Common myeloid progenitor, CD34-positive (primary cell): ENCODE results near the gene ERCC6L.
"Not testable (repeated sequence)": the region's sequence is repeated elsewhere in the genome, so short reads cannot be mapped to it uniquely, and the experiment has no call there.

Experiments
- CTCF ChIA-PET: fragments of 350-600 bp; sonication (Branson Sonifier 250); formaldehyde crosslinking; loops from one replicate; lab custom pipeline; 2021; ENCODE audit warnings: antibody characterized with exemption; lab: Charles Lee
- POLR2A ChIA-PET: fragments of 350-600 bp; sonication (Branson Sonifier 250); formaldehyde crosslinking; loops from one replicate; lab custom pipeline; 2021; ENCODE audit warnings: antibody characterized with exemption; lab: Charles Lee
- DNase-seq, 3 donors: peaks; one replicate each; pipeline versions ENCODE4 v3.0.0 to v3.0.0-alpha.2; 2013
- H3K27ac ChIP-seq, 2 experiments: 1 replicate in 1 of 2; 2 replicates in 1 of 2; pipeline ENCODE4 v1.7.0; 2013; ENCODE audit warnings: inconsistent platforms in 2 of 2, low read length in 2 of 2, mild to moderate bottlenecking in 2 of 2, low read depth in 1 of 2, moderate library complexity in 1 of 2; ENCODE audit not compliant: severe bottlenecking in 2 of 2, insufficient read depth in 1 of 2, poor library complexity in 1 of 2
- H3K27me3 ChIP-seq, 5 experiments: replicated peaks in 2 of 5; 1 replicate in 3 of 5; 2 replicates in 2 of 5; pipeline versions ENCODE4 v1.6.1 to v1.7.0; 2013; ENCODE audit warnings: low read length in 4 of 5, mild to moderate bottlenecking in 2 of 5, moderate library complexity in 2 of 5, inconsistent platforms in 1 of 5; ENCODE audit not compliant: insufficient read depth in 5 of 5, control insufficient read depth in 4 of 5
- H3K36me3 ChIP-seq, 4 experiments: 1 replicate in 2 of 4; 2 replicates in 2 of 4; pipeline versions ENCODE4 v1.6.1 to v1.7.0; 2013; ENCODE audit warnings: low read length in 3 of 4, control low read depth in 1 of 4, mild to moderate bottlenecking in 1 of 4; ENCODE audit not compliant: control insufficient read depth in 4 of 4, insufficient read depth in 4 of 4
- H3K4me1 ChIP-seq, 4 experiments: 1 replicate in 3 of 4; 2 replicates in 1 of 4; pipeline versions ENCODE4 v1.6.1 to v1.7.1; 2013; ENCODE audit warnings: low read length in 3 of 4, mild to moderate bottlenecking in 3 of 4, control low read depth in 1 of 4, inconsistent platforms in 1 of 4, moderate library complexity in 1 of 4; ENCODE audit not compliant: control insufficient read depth in 4 of 4, insufficient read depth in 4 of 4; ENCODE audit errors: control extremely low read depth in 1 of 4
- H3K4me3 ChIP-seq, 7 experiments: 1 replicate in 4 of 7; 2 replicates in 3 of 7; pipeline versions ENCODE4 v1.5.1 to v1.7.0; 2013; ENCODE audit warnings: mild to moderate bottlenecking in 7 of 7, low read length in 6 of 7, moderate library complexity in 6 of 7, inconsistent platforms in 2 of 7, low read depth in 2 of 7, control low read depth in 1 of 7; ENCODE audit not compliant: insufficient read depth in 4 of 7, control insufficient read depth in 1 of 7; ENCODE audit errors: extremely low read depth in 1 of 7
- H3K9me3 ChIP-seq, 5 experiments: 1 replicate in 4 of 5; 2 replicates in 1 of 5; pipeline versions ENCODE4 v1.6.1 to v1.7.1; 2013; ENCODE audit warnings: low read length in 4 of 5, mild to moderate bottlenecking in 2 of 5, inconsistent platforms in 1 of 5, low read depth in 1 of 5, moderate library complexity in 1 of 5; ENCODE audit not compliant: control insufficient read depth in 4 of 5, insufficient read depth in 2 of 5; ENCODE audit errors: control extremely low read depth in 1 of 5
- WGBS: methylation state at CpG from one replicate; pipeline ENCODE4 v1.1.5; 2013; ENCODE audit not compliant: insufficient coverage; 5-methylcytosine and 5-hydroxymethylcytosine counted together

ERCC6L gene

GRCh38 chrX:72180539-72180938 is 58.3 kb downstream of the ERCC6L start:
- ChIA-PET POLR2A (no interaction called here), CTCF (interaction anchor here (0.9 kb wide), 1 partner anchor 66 kb away, joined by 3 read pairs; no protein-coding TSS in a partner anchor)
- H3K9me3 ChIP-seq, result no peaks in the 10 kb centered on the region
- peak overlapping the region in 1 of 2 experiments; percentile 87 for H3K27ac ChIP-seq
- DNase-seq, result peak in 1 of 3 donors; percentile 0
- peak overlapping the region in 5 of 7 experiments; percentile 59 to 93 (median 90) for H3K4me3 ChIP-seq
- H3K36me3 ChIP-seq, result peaks cover 0 to under 1% (median 0%) of the 10 kb centered on the region in 4 experiments
- H3K4me1 ChIP-seq, result peaks cover 4 to 16% (median 12%) of the 10 kb centered on the region in 4 experiments
- 50% methylated on average over 1 of the region's 1 CpG for WGBS
- peaks cover 0 to 14% (median 0%) of the 10 kb centered on the region in 5 experiments for H3K27me3 ChIP-seq

- no peak for DNase-seq
- H3K36me3 ChIP-seq, result no peaks in the 10 kb centered on the region
- CTCF ChIA-PET, result no interaction called here
- no peak overlapping the region for H3K27ac ChIP-seq
- 95% methylated on average over 2 of the region's 2 CpGs for WGBS
- no peak overlapping the region for H3K4me3 ChIP-seq
- peaks cover 0 to 14% (median 0%) of the 10 kb centered on the region in 5 experiments for H3K27me3 ChIP-seq
- H3K4me1 ChIP-seq, result peaks cover 0 to 10% (median 4%) of the 10 kb centered on the region in 4 experiments
- H3K9me3 ChIP-seq, result no peaks in the 10 kb centered on the region
- POLR2A ChIA-PET, result no interaction called here
These were observed 61.8 kb downstream of the ERCC6L start for GRCh38 chrX:72176981-72177380.

GRCh38 chrX:72176289-72176688 is 62.5 kb downstream of the ERCC6L start:
- H3K36me3 ChIP-seq, H3K4me3 ChIP-seq, H3K4me1 ChIP-seq, CTCF ChIA-PET, H3K27me3 ChIP-seq, POLR2A ChIA-PET, H3K27ac ChIP-seq, DNase-seq, H3K9me3 ChIP-seq: not testable (repeated sequence)
- no CpG with 5 or more reads among the region's 5 CpGs for WGBS

GRCh38 chrX:72169008-72169728 is 69.7 kb downstream of the ERCC6L start:
- Histone ChIP-seq H3K27ac (no peak overlapping the region), H3K27me3 (peaks cover 0 to 10% (median 0%) of the 10 kb centered on the region in 5 experiments), H3K4me3 (peak overlapping the region in 1 of 7 experiments; percentile 33), H3K36me3 (no peaks in the 10 kb centered on the region), H3K9me3 (no peaks in the 10 kb centered on the region), H3K4me1 (no peaks in the 10 kb centered on the region)
- WGBS, result 50% methylated on average over 1 of the region's 6 CpGs
- CTCF ChIA-PET, result no interaction called here
- POLR2A ChIA-PET, result no interaction called here
- peak; percentile 14 to 64 (median 63) for DNase-seq

- POLR2A ChIA-PET, result no interaction called here
- WGBS, result 80% methylated on average over 2 of the region's 4 CpGs
- Histone ChIP-seq H3K4me3 (no peak overlapping the region), H3K36me3 (no peaks in the 10 kb centered on the region), H3K27me3 (peaks cover 0 to 13% (median 0%) of the 10 kb centered on the region in 5 experiments), H3K4me1 (no peaks in the 10 kb centered on the region), H3K9me3 (no peaks in the 10 kb centered on the region), H3K27ac (no peak overlapping the region)
- CTCF ChIA-PET, result no interaction called here
- no peak for DNase-seq
These were observed 73.3 kb downstream of the ERCC6L start for GRCh38 chrX:72165551-72165950.

- CTCF ChIA-PET, result no interaction called here
- peaks cover 0 to 12% (median 0%) of the 10 kb centered on the region in 5 experiments for H3K27me3 ChIP-seq
- DNase-seq, result no peak
- 83% methylated on average over 8 of the region's 10 CpGs for WGBS
- no peaks in the 10 kb centered on the region for H3K36me3 ChIP-seq
- no peak overlapping the region for H3K4me3 ChIP-seq
- H3K27ac ChIP-seq, result no peak overlapping the region
- POLR2A ChIA-PET, result no interaction called here
- H3K9me3 ChIP-seq, result peaks cover 0 to 14% (median 3%) of the 10 kb centered on the region in 5 experiments
- no peaks in the 10 kb centered on the region for H3K4me1 ChIP-seq
These were observed 79.1 kb downstream of the ERCC6L start for GRCh38 chrX:72159769-72160168.

- H3K9me3 ChIP-seq, result peaks cover 0 to 17% (median 3%) of the 10 kb centered on the region in 5 experiments
- H3K4me3 ChIP-seq, result no peak overlapping the region
- no peaks in the 10 kb centered on the region for H3K4me1 ChIP-seq
- CTCF ChIA-PET, result no interaction called here
- no peak for DNase-seq
- no peaks in the 10 kb centered on the region for H3K36me3 ChIP-seq
- POLR2A ChIA-PET, result interaction anchor here (0.6 kb wide), 1 partner anchor 133 kb away, joined by 4 read pairs; no protein-coding TSS in a partner anchor
- peaks cover 0 to 12% (median 0%) of the 10 kb centered on the region in 5 experiments for H3K27me3 ChIP-seq
- no peak overlapping the region for H3K27ac ChIP-seq
- 100% methylated on average over 3 of the region's 3 CpGs for WGBS
These were observed 80.1 kb downstream of the ERCC6L start for GRCh38 chrX:72158773-72159172.
